Caco-2 (cell line): ENCODE results near the gene UBE2D4. TPM values are rescaled to one million over a fixed set of nuclear protein-coding genes. Genes with fewer than 3 reads are reported as not detected.
"Not testable (repeated sequence)": the region's sequence is repeated elsewhere in the genome, so short reads cannot be mapped to it uniquely, and the experiment has no call there.

Experiments
- BruUV-seq: library from RNA; stranded (reverse); fragments of 400-500 nt; replicated peaks from 2 replicates; lab custom pipeline; 2021; lab: Mats Ljungman, UMichigan
- CTCF ChIA-PET: fragments of 300-600 bp; sonication (Branson Sonifier 250); formaldehyde crosslinking; loops from one replicate; lab custom pipeline; 2022; ENCODE audit warnings: antibody characterized with exemption; lab: Charles Lee
- POLR2A ChIA-PET: fragments of 300-600 bp; sonication (Branson Sonifier 250); formaldehyde crosslinking; loops from one replicate; lab custom pipeline; 2022; ENCODE audit warnings: antibody characterized with exemption; lab: Charles Lee
- DNase-seq, 2 experiments: peaks; one replicate each; pipeline versions ENCODE4 v3.0.0 to v3.0.0-alpha.2; 2020 to 2022
- H3K27me3 ChIP-seq: replicated peaks from 2 replicates; pipeline ENCODE4 v1.6.0; 2011; ENCODE audit warnings: low read length; ENCODE audit not compliant: control insufficient read depth, insufficient read depth
- H3K36me3 ChIP-seq: 2 replicates; pipeline ENCODE4 v1.5.1; 2011; ENCODE audit warnings: low read length; ENCODE audit not compliant: control insufficient read depth, insufficient read depth
- H3K4me1 ChIP-seq: fragments of 250-450 bp; sonication (Bioruptor Pico); 2 replicates; pipeline ENCODE4 v1.5.1; 2020; ENCODE audit warnings: mild to moderate bottlenecking
- H3K4me3 ChIP-seq: 2 replicates; pipeline ENCODE4 v1.5.1; 2011; ENCODE audit warnings: low read depth, mild to moderate bottlenecking, control low read depth, low read length
- H3K9me3 ChIP-seq: fragments of 250-450 bp; sonication (Bioruptor Pico); 2 replicates; pipeline ENCODE4 v1.5.1; 2020; ENCODE audit warnings: mild to moderate bottlenecking, moderate library complexity
- H3K27ac Mint-ChIP-seq: one replicate; pipeline ENCODE4 v1.8.0; 2022; ENCODE audit warnings: mixed read lengths; ENCODE audit not compliant: unreplicated experiment
- H3K27me3 Mint-ChIP-seq: one replicate; pipeline ENCODE4 v1.8.0; 2022; ENCODE audit warnings: mixed read lengths; ENCODE audit not compliant: insufficient read depth, unreplicated experiment
- H3K36me3 Mint-ChIP-seq: one replicate; pipeline ENCODE4 v1.8.0; 2022; ENCODE audit warnings: mild to moderate bottlenecking, mixed read lengths; ENCODE audit not compliant: insufficient read depth, unreplicated experiment
- H3K4me1 Mint-ChIP-seq: one replicate; pipeline ENCODE4 v1.8.0; 2022; ENCODE audit warnings: low read depth, mixed read lengths; ENCODE audit not compliant: unreplicated experiment
- H3K4me3 Mint-ChIP-seq: one replicate; pipeline ENCODE4 v1.8.0; 2022; ENCODE audit warnings: mild to moderate bottlenecking, moderate library complexity, mixed read lengths; ENCODE audit not compliant: unreplicated experiment
- H3K9me3 Mint-ChIP-seq: one replicate; pipeline ENCODE4 v1.8.0; 2022; ENCODE audit warnings: mixed read lengths; ENCODE audit not compliant: unreplicated experiment
- CTCF ChIP-seq, 2 experiments: fragments of 200-600 bp in 1 of 2; IDR thresholded peaks; 1 replicate in 1 of 2; 2 replicates in 1 of 2; pipeline versions ENCODE4 v1.5.1 to v1.8.0; 2011 to 2022; ENCODE audit warnings: antibody characterized with exemption in 1 of 2, control low read depth in 1 of 2, inconsistent platforms in 1 of 2, low read depth in 1 of 2, low read length in 1 of 2, mild to moderate bottlenecking in 1 of 2, moderate library complexity in 1 of 2; ENCODE audit not compliant: insufficient read depth in 1 of 2, severe bottlenecking in 1 of 2, unreplicated experiment in 1 of 2
- intact Hi-C: fragments of 100-400 bp; cut with micrococcal nuclease; formaldehyde crosslinking; loops from one replicate; pipeline ENCODE4 v1.10.0; 2022; ENCODE audit not compliant: unreplicated experiment
- total RNA-seq: library from RNA; stranded (reverse); gene quantifications from 2 replicates; pipeline ENCODE4 v1.2.3, GENCODE V29; 2022

The UBE2D4 gene
- total RNA-seq, 1 experiment from 2014 or later = 15.4 TPM

- H3K27ac Mint-ChIP-seq = no peak overlapping the region
- peaks cover 10% of the 10 kb centered on the region for H3K4me1 ChIP-seq
- H3K9me3 ChIP-seq = no peaks in the 10 kb centered on the region; the same call in 1 of the 2 replicates
- H3K4me3 ChIP-seq = no peak overlapping the region
- peaks cover 8% of the 10 kb centered on the region for H3K4me1 Mint-ChIP-seq
- H3K9me3 Mint-ChIP-seq = no peaks in the 10 kb centered on the region
- H3K27me3 ChIP-seq = no peaks in the 10 kb centered on the region
- intact Hi-C loops = no loop called here
- H3K27me3 Mint-ChIP-seq = no peaks in the 10 kb centered on the region
- H3K36me3 ChIP-seq = no peaks in the 10 kb centered on the region
- CTCF ChIA-PET = interaction anchor here (0.7 kb wide), 2 partner anchors 11 to 19 kb away, joined by 3 read pairs; no protein-coding TSS in a partner anchor
- H3K36me3 Mint-ChIP-seq = peaks cover 22% of the 10 kb centered on the region
- no peak for DNase-seq
- H3K4me3 Mint-ChIP-seq = no peak overlapping the region
- TF ChIP-seq CTCF (IDR thresholded peaks at IDR 0.05; ENCODE audit: insufficient read depth in 1 of 2, low read depth in 1 of 2, low read length in 1 of 2, severe bottlenecking in 1 of 2, unreplicated experiment in 1 of 2) = no peak
- POLR2A ChIA-PET = no interaction called here
- BruUV-seq = no TSS peak
These were observed 30.3 kb upstream of the UBE2D4 start for GRCh38 chr7:43895847-43896415.

- DNase-seq, intact Hi-C loops, H3K27me3 Mint-ChIP-seq, H3K27ac Mint-ChIP-seq, H3K4me3 ChIP-seq, H3K4me1 ChIP-seq, BruUV-seq, H3K9me3 Mint-ChIP-seq, CTCF ChIA-PET, H3K36me3 ChIP-seq, H3K9me3 ChIP-seq, POLR2A ChIA-PET, H3K27me3 ChIP-seq, H3K4me3 Mint-ChIP-seq: not testable (repeated sequence)
- H3K36me3 Mint-ChIP-seq = peaks cover 25% of the 10 kb centered on the region
- peaks cover 12% of the 10 kb centered on the region for H3K4me1 Mint-ChIP-seq
These were observed 27.7 kb upstream of the UBE2D4 start for GRCh38 chr7:43898571-43898970.

- Mint-ChIP-seq H3K27me3 (no peaks in the 10 kb centered on the region), H3K27ac (no peak overlapping the region), H3K9me3 (no peaks in the 10 kb centered on the region), H3K4me3 (no peak overlapping the region), H3K36me3 (peaks cover 15% of the 10 kb centered on the region), H3K4me1 (peaks cover 22% of the 10 kb centered on the region)
- ChIA-PET CTCF (no interaction called here), POLR2A (no interaction called here)
- Histone ChIP-seq H3K27me3 (no peaks in the 10 kb centered on the region), H3K9me3 (no peaks in the 10 kb centered on the region), H3K4me1 (peaks cover 21% of the 10 kb centered on the region), H3K36me3 (no peaks in the 10 kb centered on the region), H3K4me3 (no peak overlapping the region)
- DNase-seq = no peak
- BruUV-seq = no TSS peak
- TF ChIP-seq CTCF (IDR thresholded peaks at IDR 0.05; ENCODE audit: insufficient read depth in 1 of 2, low read depth in 1 of 2, low read length in 1 of 2, severe bottlenecking in 1 of 2, unreplicated experiment in 1 of 2) = no peak
- intact Hi-C loops = no loop called here
These were observed 23.6 kb upstream of the UBE2D4 start for GRCh38 chr7:43902542-43903054.
